ENCODE data around the gene PTN. TPM values are rescaled to one million over a fixed set of nuclear protein-coding genes. Genes with fewer than 3 reads are reported as not detected.

The PTN gene
- total RNA-seq, 2 donors from 2014 or later, result 1.6 to 5.7 TPM

DNA sequence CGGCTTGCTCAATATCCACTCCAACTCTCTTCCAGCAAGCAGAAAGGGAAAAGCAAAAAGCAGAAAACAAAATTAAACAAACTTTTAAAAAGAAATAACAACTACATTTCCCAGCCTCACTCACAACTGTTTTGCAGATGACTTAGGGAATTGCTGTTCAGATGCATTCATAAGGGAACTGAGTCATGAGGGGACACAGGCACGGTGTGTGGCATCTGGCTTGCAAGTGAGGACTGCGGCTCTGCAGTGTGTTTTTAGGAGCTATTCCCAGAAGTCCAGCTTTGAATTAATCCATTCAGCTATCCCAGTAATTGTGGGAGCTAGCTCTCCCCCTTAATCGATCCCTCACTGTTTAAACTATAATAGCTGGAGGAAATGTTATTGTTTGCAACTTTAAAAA, 30.3 kb downstream of the PTN start:
- intact Hi-C loops (cut with DNase I), result no loop called here
- 70% methylated on average over 4 of the region's 4 CpGs for WGBS, 2 donors
- H3K27me3 ChIP-seq, result no peaks in the 10 kb centered on the region
- no peak for TF ChIP-seq POLR2A (IDR thresholded peaks at IDR 0.05)
- TF ChIP-seq, protein P1, sequence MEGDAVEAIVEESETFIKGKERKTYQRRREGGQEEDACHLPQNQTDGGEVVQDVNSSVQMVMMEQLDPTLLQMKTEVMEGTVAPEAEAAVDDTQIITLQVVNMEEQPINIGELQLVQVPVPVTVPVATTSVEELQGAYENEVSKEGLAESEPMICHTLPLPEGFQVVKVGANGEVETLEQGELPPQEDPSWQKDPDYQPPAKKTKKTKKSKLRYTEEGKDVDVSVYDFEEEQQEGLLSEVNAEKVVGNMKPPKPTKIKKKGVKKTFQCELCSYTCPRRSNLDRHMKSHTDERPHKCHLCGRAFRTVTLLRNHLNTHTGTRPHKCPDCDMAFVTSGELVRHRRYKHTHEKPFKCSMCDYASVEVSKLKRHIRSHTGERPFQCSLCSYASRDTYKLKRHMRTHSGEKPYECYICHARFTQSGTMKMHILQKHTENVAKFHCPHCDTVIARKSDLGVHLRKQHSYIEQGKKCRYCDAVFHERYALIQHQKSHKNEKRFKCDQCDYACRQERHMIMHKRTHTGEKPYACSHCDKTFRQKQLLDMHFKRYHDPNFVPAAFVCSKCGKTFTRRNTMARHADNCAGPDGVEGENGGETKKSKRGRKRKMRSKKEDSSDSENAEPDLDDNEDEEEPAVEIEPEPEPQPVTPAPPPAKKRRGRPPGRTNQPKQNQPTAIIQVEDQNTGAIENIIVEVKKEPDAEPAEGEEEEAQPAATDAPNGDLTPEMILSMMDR (IDR thresholded peaks at IDR 0.05), result no peak
- H3K4me3 ChIP-seq, result no peak overlapping the region
- H3K36me3 ChIP-seq (replicated peaks in 1 of 2; ENCODE audit: insufficient read depth in 1 of 2, low read depth in 2 of 2), result no peaks in the 10 kb centered on the region
- H3K9me3 ChIP-seq, result no peaks in the 10 kb centered on the region
- H3K4me1 ChIP-seq, result no peaks in the 10 kb centered on the region
- DNase-seq (no peak), ATAC-seq (no peak)
- no peak overlapping the region for H3K27ac ChIP-seq

- H3K9me3 ChIP-seq, result no peaks in the 10 kb centered on the region
- no peaks in the 10 kb centered on the region for H3K27me3 ChIP-seq
- DNase-seq, result no peak
- no peaks in the 10 kb centered on the region for H3K4me1 ChIP-seq
- no peak overlapping the region for H3K27ac ChIP-seq
- TF ChIP-seq, protein P1 (IDR thresholded peaks at IDR 0.05), result no peak
- no peak for ATAC-seq
- intact Hi-C loops (cut with DNase I), result no loop called here
- no peaks in the 10 kb centered on the region for H3K36me3 ChIP-seq (replicated peaks in 1 of 2; ENCODE audit: insufficient read depth in 1 of 2, low read depth in 2 of 2)
- 59 to 63% methylated on average over 4 of the region's 4 CpGs for WGBS, 2 donors
- H3K4me3 ChIP-seq, result no peak overlapping the region
Measured at GRCh38 chr7:137306748-137307147, 36.8 kb downstream of the PTN start.

DNA sequence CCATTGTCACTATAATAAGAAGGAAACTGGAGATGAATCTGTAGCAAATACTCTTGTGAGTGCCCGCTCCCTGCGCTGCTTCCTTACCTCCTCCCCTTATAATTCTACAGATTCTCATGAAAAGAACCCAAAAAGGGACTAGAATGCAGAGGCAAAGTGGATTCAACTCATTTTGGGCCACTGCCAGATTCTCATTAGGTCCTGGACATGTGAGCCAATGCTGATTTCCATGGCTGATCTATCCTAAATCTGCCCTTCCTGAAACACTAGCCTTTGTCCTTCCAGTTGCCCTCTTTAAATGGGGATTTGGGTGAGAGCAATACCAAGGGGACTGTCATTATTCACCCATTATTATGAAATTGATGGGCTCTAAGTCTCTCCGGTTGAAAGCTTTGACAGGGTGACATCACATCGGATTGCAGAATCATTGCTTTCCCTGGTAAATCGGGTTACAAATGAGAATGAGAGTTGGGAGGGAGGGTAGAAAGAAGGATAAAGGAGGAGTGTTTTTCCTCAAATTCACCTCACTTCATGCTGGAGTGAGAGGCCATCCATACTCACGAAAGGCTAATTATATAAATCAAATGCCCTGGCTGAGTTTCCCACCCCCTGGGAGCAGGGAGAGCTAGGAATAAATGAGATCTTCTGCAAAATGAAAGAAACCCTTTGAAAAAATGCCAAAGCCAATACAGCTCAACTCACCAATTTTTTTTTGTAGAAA, 37.5 kb downstream of the PTN start:
- DNase-seq (no peak), ATAC-seq (no peak)
- H3K4me3 ChIP-seq, result no peak overlapping the region
- no peak overlapping the region for H3K27ac ChIP-seq
- H3K27me3 ChIP-seq, result no peaks in the 10 kb centered on the region
- no peaks in the 10 kb centered on the region for H3K9me3 ChIP-seq
- 66 to 78% methylated on average over 6 of the region's 6 CpGs for WGBS, 2 donors
- no peaks in the 10 kb centered on the region for H3K4me1 ChIP-seq
- intact Hi-C loops (cut with DNase I), result no loop called here
- no peaks in the 10 kb centered on the region for H3K36me3 ChIP-seq (replicated peaks in 1 of 2; ENCODE audit: insufficient read depth in 1 of 2, low read depth in 2 of 2)
- TF ChIP-seq, protein P1 (IDR thresholded peaks at IDR 0.05), result no peak
- TF ChIP-seq POLR2A (IDR thresholded peaks at IDR 0.05), result no peak

DNA sequence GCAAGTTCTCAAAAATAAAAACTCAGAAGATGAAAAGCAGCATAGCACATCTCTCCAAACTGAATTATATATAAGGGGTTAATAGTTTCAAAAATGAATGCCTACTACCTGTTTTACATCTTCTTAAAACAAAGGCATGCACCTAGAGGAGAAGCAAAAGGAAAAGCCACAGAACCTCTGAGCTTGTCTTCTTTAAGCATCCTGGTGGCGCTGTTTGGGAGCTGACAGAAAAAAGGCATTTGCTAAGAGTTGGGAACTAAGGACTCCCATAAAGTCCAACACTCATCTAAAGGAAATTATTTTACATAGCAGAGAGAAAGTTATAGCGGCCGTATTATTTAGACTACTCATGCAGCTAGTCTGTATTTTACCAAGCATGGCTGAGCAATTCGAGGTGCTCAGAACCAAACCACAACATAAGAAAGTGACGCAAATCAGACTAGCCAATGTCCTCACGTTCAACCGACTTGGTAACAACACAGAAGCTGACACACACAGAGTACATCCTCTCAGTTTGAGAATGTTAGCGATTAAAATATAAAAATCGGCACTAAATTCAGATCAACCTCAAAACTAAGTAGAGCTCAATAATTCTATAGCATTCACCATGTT, 38.8 kb downstream of the PTN start:
- no peak overlapping the region for H3K4me3 ChIP-seq
- no peak overlapping the region for H3K27ac ChIP-seq
- WGBS, 2 donors, result 69 to 78% methylated on average over 9 of the region's 9 CpGs
- no peaks in the 10 kb centered on the region for H3K27me3 ChIP-seq
- no peak for DNase-seq
- H3K36me3 ChIP-seq (replicated peaks in 1 of 2; ENCODE audit: insufficient read depth in 1 of 2, low read depth in 2 of 2), result no peaks in the 10 kb centered on the region
- intact Hi-C loops (cut with DNase I), result no loop called here
- no peaks in the 10 kb centered on the region for H3K4me1 ChIP-seq
- H3K9me3 ChIP-seq, result no peaks in the 10 kb centered on the region
- ATAC-seq, result no peak
- no peak for TF ChIP-seq POLR2A (IDR thresholded peaks at IDR 0.05)
- TF ChIP-seq, protein P1 (IDR thresholded peaks at IDR 0.05), result no peak

- TF ChIP-seq POLR2A (IDR thresholded peaks at IDR 0.05), result no peak
- TF ChIP-seq, protein P1 (IDR thresholded peaks at IDR 0.05), result no peak
- ATAC-seq (no peak), DNase-seq (no peak)
- Histone ChIP-seq H3K9me3 (no peaks in the 10 kb centered on the region), H3K27ac (no peak overlapping the region), H3K4me1 (no peaks in the 10 kb centered on the region), H3K36me3 (replicated peaks in 1 of 2; ENCODE audit: insufficient read depth in 1 of 2, low read depth in 2 of 2) (no peaks in the 10 kb centered on the region), H3K4me3 (no peak overlapping the region), H3K27me3 (no peaks in the 10 kb centered on the region)
- intact Hi-C loops (cut with DNase I), result no loop called here
- 97 to 100% methylated on average over 1 of the region's 1 CpG for WGBS, 2 donors
Measured at GRCh38 chr7:137304165-137304564, 39.4 kb downstream of the PTN start.
